Osteoblast (primary cell): Measurements from ENCODE around the gene DBP. TPM values are rescaled to one million over a fixed set of nuclear protein-coding genes. Genes with fewer than 3 reads are reported as not detected.

Experiments used
- DNase-seq: peaks from one replicate; pipeline ENCODE4 v3.0.0; 2011; ENCODE audit warnings: low spot score, mixed read lengths; ENCODE audit not compliant: insufficient read length; ENCODE audit errors: missing footprints
- H2AFZ ChIP-seq: 2 replicates; pipeline ENCODE4 v1.6.0; 2011; ENCODE audit warnings: mild to moderate bottlenecking, low read length
- H3K27ac ChIP-seq: 2 replicates; pipeline ENCODE4 v1.5.1; 2011; ENCODE audit warnings: mild to moderate bottlenecking, low read depth, low read length, moderate library complexity
- H3K27me3 ChIP-seq: 2 replicates; pipeline ENCODE4 v1.6.0; 2012; ENCODE audit warnings: mild to moderate bottlenecking, control low read depth, inconsistent platforms, low read length, moderate library complexity; ENCODE audit not compliant: insufficient read depth
- H3K36me3 ChIP-seq: 2 replicates; pipeline ENCODE4 v1.5.1; 2011; ENCODE audit warnings: mild to moderate bottlenecking, low read length, control low read depth, moderate library complexity; ENCODE audit not compliant: insufficient read depth
- H3K4me1 ChIP-seq: 2 replicates; pipeline ENCODE4 v1.5.1; 2011; ENCODE audit warnings: mild to moderate bottlenecking, low read length, control low read depth, moderate library complexity; ENCODE audit not compliant: insufficient read depth
- H3K4me2 ChIP-seq: 2 replicates; pipeline ENCODE4 v1.6.0; 2011; ENCODE audit warnings: mild to moderate bottlenecking, low read length; ENCODE audit not compliant: insufficient read depth
- H3K4me3 ChIP-seq: fragments of 200-600 bp; sonication (generic); 3 replicates; pipeline ENCODE4 v1.5.1; 2012; ENCODE audit warnings: mild to moderate bottlenecking, low read length, inconsistent platforms; ENCODE audit not compliant: insufficient read depth
- H3K79me2 ChIP-seq: 2 replicates; pipeline ENCODE4 v1.6.0; 2012; ENCODE audit warnings: mild to moderate bottlenecking, low read length, control low read depth, inconsistent platforms; ENCODE audit not compliant: insufficient read depth
- H3K9me3 ChIP-seq: 2 replicates; pipeline ENCODE4 v1.5.1; 2011; ENCODE audit warnings: low read depth, low read length, control low read depth
- H4K20me1 ChIP-seq: 2 replicates; pipeline ENCODE4 v1.6.0; 2012; ENCODE audit warnings: mild to moderate bottlenecking, low read length, control low read depth; ENCODE audit not compliant: insufficient read depth
- CTCF ChIP-seq: IDR thresholded peaks from 2 replicates; pipeline ENCODE4 v1.5.1; 2011; ENCODE audit warnings: mild to moderate bottlenecking, low read depth, low read length, moderate library complexity; ENCODE audit errors: extremely low read depth
- total RNA-seq: library from RNA; depleted of rRNA; stranded (reverse); fragments of >200 nt; gene quantifications from 2 replicates; pipeline ENCODE4 v1.2.3, GENCODE V29; 2012

DBP gene
- total RNA-seq, 1 donor: 14.5 TPM

- peaks cover 5% of the 10 kb centered on the region for H3K4me1 ChIP-seq
- H4K20me1 ChIP-seq: no peaks in the 10 kb centered on the region
- no peak overlapping the region for H3K27ac ChIP-seq
- H3K9me3 ChIP-seq: no peaks in the 10 kb centered on the region
- no peaks in the 10 kb centered on the region for H3K79me2 ChIP-seq
- H3K27me3 ChIP-seq: no peaks in the 10 kb centered on the region
- peak; percentile 16 for TF ChIP-seq CTCF
- no peak overlapping the region for H3K4me2 ChIP-seq
- peak; percentile 58 for DNase-seq
- H2AFZ ChIP-seq: no peak overlapping the region
- H3K4me3 ChIP-seq: no peak overlapping the region
- H3K36me3 ChIP-seq: no peaks in the 10 kb centered on the region
Measured at GRCh38 chr19:48591021-48591420, 46.2 kb downstream of the DBP start.

- H4K20me1 ChIP-seq: no peaks in the 10 kb centered on the region
- no peaks in the 10 kb centered on the region for H3K36me3 ChIP-seq
- no peaks in the 10 kb centered on the region for H3K27me3 ChIP-seq
- peaks cover 10% of the 10 kb centered on the region for H3K4me1 ChIP-seq
- no peaks in the 10 kb centered on the region for H3K79me2 ChIP-seq
- no peak overlapping the region for H3K27ac ChIP-seq
- H2AFZ ChIP-seq: peak overlapping the region; percentile 80
- H3K4me3 ChIP-seq: peak overlapping the region; percentile 66
- peak; percentile 97 for DNase-seq
- TF ChIP-seq CTCF: peak; percentile 88
- H3K9me3 ChIP-seq: no peaks in the 10 kb centered on the region
- H3K4me2 ChIP-seq: peak overlapping the region; percentile 86
Measured at GRCh38 chr19:48588670-48589401, 48.3 kb downstream of the DBP start.

- H3K9me3 ChIP-seq: no peaks in the 10 kb centered on the region
- no peak for TF ChIP-seq CTCF
- no peak for DNase-seq
- no peaks in the 10 kb centered on the region for H4K20me1 ChIP-seq
- H3K79me2 ChIP-seq: no peaks in the 10 kb centered on the region
- H3K4me3 ChIP-seq: no peak overlapping the region
- H3K4me2 ChIP-seq: no peak overlapping the region
- no peak overlapping the region for H2AFZ ChIP-seq
- no peaks in the 10 kb centered on the region for H3K36me3 ChIP-seq
- H3K27me3 ChIP-seq: no peaks in the 10 kb centered on the region
- H3K4me1 ChIP-seq: peaks cover 11% of the 10 kb centered on the region
- H3K27ac ChIP-seq: no peak overlapping the region
Measured at GRCh38 chr19:48587387-48587786, 49.8 kb downstream of the DBP start.

- no peak overlapping the region for H3K4me3 ChIP-seq
- H3K9me3 ChIP-seq: no peaks in the 10 kb centered on the region
- no peak overlapping the region for H3K4me2 ChIP-seq
- no peak for DNase-seq
- no peaks in the 10 kb centered on the region for H3K36me3 ChIP-seq
- H2AFZ ChIP-seq: no peak overlapping the region
- peaks cover 5% of the 10 kb centered on the region for H3K4me1 ChIP-seq
- no peaks in the 10 kb centered on the region for H3K79me2 ChIP-seq
- H3K27ac ChIP-seq: no peak overlapping the region
- H4K20me1 ChIP-seq: no peaks in the 10 kb centered on the region
- no peak for TF ChIP-seq CTCF
- no peaks in the 10 kb centered on the region for H3K27me3 ChIP-seq
Measured at GRCh38 chr19:48582168-48582567, 55.0 kb downstream of the DBP start.

Other genes starting within 250 kb of the DBP start
- gene KDELR1, start 245.8 kb downstream of the DBP start, total RNA-seq: 95.2 and 119 TPM in 2 replicates
- gene GRIN2D, start 243.7 kb downstream of the DBP start, total RNA-seq: under 0.01 TPM in 2 replicates
- 23.3 and 25.0 TPM in 2 replicates for gene GRWD1, start 191.4 kb downstream of the DBP start, total RNA-seq
- 0.59 and 0.72 TPM in 2 replicates for gene KCNJ14, start 181.8 kb downstream of the DBP start, total RNA-seq
- 63.6 and 66.2 TPM in 2 replicates for gene CYTH2, start 168.0 kb downstream of the DBP start, total RNA-seq
- gene LMTK3, start 125.5 kb downstream of the DBP start, total RNA-seq: not detected in 2 replicates
- gene SULT2B1, start 85.2 kb downstream of the DBP start, total RNA-seq: under 0.01 TPM in 1 of 2 replicates, not detected in the other
- gene SPACA4, start 30.6 kb downstream of the DBP start, total RNA-seq: not detected in 2 replicates
- gene FAM83E, start 22.3 kb downstream of the DBP start, total RNA-seq: 0.29 TPM in 1 of 2 replicates, not detected in the other
- gene RPL18, start 18.2 kb downstream of the DBP start, total RNA-seq: 1,357 and 1,526 TPM in 2 replicates
- 13.0 and 13.3 TPM in 2 replicates for gene SPHK2, start 17.9 kb downstream of the DBP start, total RNA-seq
- 1.8 and 2.7 TPM in 2 replicates for gene CA11, start 8.8 kb upstream of the DBP start, total RNA-seq
- gene NTN5, start 35.6 kb upstream of the DBP start, total RNA-seq: under 0.01 and 0.29 TPM in 2 replicates
- not detected in 2 replicates for gene FUT2, start 58.6 kb upstream of the DBP start, total RNA-seq
- gene MAMSTR, start 82.3 kb upstream of the DBP start, total RNA-seq: 0.36 and 0.59 TPM in 2 replicates
- 2.1 and 3.6 TPM in 2 replicates for gene RASIP1, start 103.2 kb upstream of the DBP start, total RNA-seq
- not detected in 2 replicates for gene IZUMO1, start 109.5 kb upstream of the DBP start, total RNA-seq
- under 0.01 TPM in 1 of 2 replicates, not detected in the other for gene FUT1, start 115.3 kb upstream of the DBP start, total RNA-seq
- gene FGF21, start 118.1 kb upstream of the DBP start, total RNA-seq: not detected in 2 replicates
- gene BCAT2, start 173.7 kb upstream of the DBP start, total RNA-seq: 29.7 and 30.1 TPM in 2 replicates
- 1.8 and 2.1 TPM in 2 replicates for gene HSD17B14, start 199.1 kb upstream of the DBP start, total RNA-seq
- 21.4 and 28.6 TPM in 2 replicates for gene PLEKHA4, start 231.2 kb upstream of the DBP start, total RNA-seq
- gene PPP1R15A, start 235.0 kb upstream of the DBP start, total RNA-seq: 70.4 and 84.0 TPM in 2 replicates